GM20000 (cell line): ENCODE data around the gene TNFAIP8.

Experiments used
- DNase-seq: peaks from one replicate; pipeline ENCODE4 v3.0.0; 2012; ENCODE audit warnings: low spot score
- CTCF ChIP-seq: IDR thresholded peaks from 2 replicates; pipeline ENCODE4 v1.5.1; 2012; ENCODE audit warnings: mild to moderate bottlenecking, control low read depth; ENCODE audit errors: extremely low read depth, missing control alignments

The TNFAIP8 gene

GRCh38 chr5:119357808-119358529 lies 2.1 kb downstream of the TNFAIP8 start:
- no peak for DNase-seq
- TF ChIP-seq CTCF: no peak

GRCh38 chr5:119358530-119358900 lies 2.7 kb downstream of the TNFAIP8 start:
- no peak for DNase-seq
- no peak for TF ChIP-seq CTCF

GRCh38 chr5:119358901-119359603 lies 3.2 kb downstream of the TNFAIP8 start:
- no peak for TF ChIP-seq CTCF
- DNase-seq: no peak

GRCh38 chr5:119359737-119360413 lies 4.1 kb downstream of the TNFAIP8 start:
- TF ChIP-seq CTCF: no peak
- no peak for DNase-seq

- no peak for DNase-seq
- TF ChIP-seq CTCF: no peak
Observed at GRCh38 chr5:119360905-119361593, 5.2 kb downstream of the TNFAIP8 start.

GRCh38 chr5:119361594-119362125 lies 5.8 kb downstream of the TNFAIP8 start:
- no peak for TF ChIP-seq CTCF
- no peak for DNase-seq
